Measurements from ENCODE around the gene TMEM52B.

TMEM52B gene

GRCh38 chr12:10238526-10238925, 59.7 kb downstream of the TMEM52B start:
- no peak for FAIRE-seq
- DNase-seq (ENCODE audit: low spot score) = no peak

GRCh38 chr12:10241290-10241689, 62.5 kb downstream of the TMEM52B start:
- no peak for FAIRE-seq
- DNase-seq (ENCODE audit: low spot score) = no peak
